ENCODE measurements around the gene NOS3. TPM values are rescaled to one million over a fixed set of nuclear protein-coding genes. Genes with fewer than 3 reads are reported as not detected.
A peak's percentile ranks its signal among the peaks of the same experiment; 100 is the strongest.

The NOS3 gene
- total and polyA plus RNA-seq, 9 of the 15 experiments (the other 6 are each of a cell fraction or from before 2014, with no cell fraction given), result 1.1 to 121 (median 23.6) TPM

DNA sequence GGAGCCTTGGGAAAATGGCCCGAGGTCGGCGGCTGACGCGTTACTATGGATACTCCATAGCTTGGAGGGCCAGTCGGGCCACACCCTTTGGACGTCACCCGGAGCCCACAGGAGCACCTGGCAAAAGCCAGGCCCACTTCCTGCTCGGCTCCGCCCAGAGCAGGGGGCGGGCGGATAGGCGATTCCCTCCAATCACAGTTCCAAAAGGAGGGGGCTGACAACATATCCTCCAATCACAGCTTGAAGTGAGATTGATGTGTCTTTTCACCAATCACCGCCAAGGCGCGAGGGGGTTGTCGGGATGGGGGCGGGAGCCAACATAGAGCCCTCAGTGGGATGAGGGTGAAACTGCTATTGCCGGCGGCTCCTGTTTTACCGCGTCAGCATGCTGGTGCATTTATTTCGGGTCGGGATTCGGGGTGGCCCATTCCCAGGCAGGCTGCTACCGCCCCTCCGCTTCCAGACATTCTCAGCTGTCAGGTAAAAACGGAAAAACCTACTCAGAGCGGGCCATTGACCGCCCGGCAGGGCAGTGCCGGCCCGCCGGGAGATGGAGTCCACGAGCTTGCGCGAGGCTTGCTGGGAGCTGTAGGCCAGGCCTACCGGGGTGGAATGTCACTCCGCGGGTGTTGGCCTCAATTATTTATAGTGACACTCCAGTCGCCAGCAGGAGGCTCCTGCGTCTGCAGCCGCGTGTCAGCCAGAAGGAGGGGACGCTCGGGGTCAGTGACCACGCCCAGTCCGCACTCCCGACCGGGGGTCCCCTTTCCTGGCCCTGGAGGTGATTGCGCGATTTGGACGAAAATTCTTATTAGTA lies 37.5 kb downstream of the NOS3 start, which contains the start of gene ABCB8 (continued):
- TF ChIP-seq JUN (IDR thresholded peaks at IDR 0.05; ENCODE audit: borderline replicate concordance, low read depth, low read length), result peak; percentile 73; the same call in 1 of the 2 replicates
- TF ChIP-seq JUN (CRISPR knock-in tag; IDR thresholded peaks at IDR 0.05; ENCODE audit: borderline replicate concordance), result peak; percentile 10; the same call in 1 of the 2 replicates
- TF ChIP-seq EP300 (IDR thresholded peaks at IDR 0.05; ENCODE audit: low read length), result peak; percentile 50; the same call in 1 of the 2 replicates
- TF ChIP-seq BRCA1 (IDR thresholded peaks at IDR 0.05), result no peak
- TF ChIP-seq BRCA1 (CRISPR knock-in tag; IDR thresholded peaks at IDR 0.05), result no peak
- TF ChIP-seq NEUROD1 (IDR thresholded peaks at IDR 0.05; ENCODE audit: borderline replicate concordance, low read depth, low read length, partially characterized antibody), result peak; percentile 99
- peak; percentile 94 to 99 for TF ChIP-seq TEAD1 (CRISPR knock-in tag; IDR thresholded peaks at IDR 0.05)
- no peak for TF ChIP-seq GTF2F1 (IDR thresholded peaks at IDR 0.05; ENCODE audit: low read depth, low read length)
- TF ChIP-seq FOS (IDR thresholded peaks at IDR 0.05; ENCODE audit: extremely low read depth, insufficient read length), result peak; percentile 100
- peak; percentile 74; the same call in 1 of the 2 replicates for TF ChIP-seq ELF2 (CRISPR knock-in tag; IDR thresholded peaks at IDR 0.05)
- TF ChIP-seq ZBTB1 (CRISPR knock-in tag; IDR thresholded peaks at IDR 0.05; ENCODE audit: borderline replicate concordance, low read depth), result peak; percentile 78; the same call in 1 of the 2 replicates
- TF ChIP-seq, protein P1, sequence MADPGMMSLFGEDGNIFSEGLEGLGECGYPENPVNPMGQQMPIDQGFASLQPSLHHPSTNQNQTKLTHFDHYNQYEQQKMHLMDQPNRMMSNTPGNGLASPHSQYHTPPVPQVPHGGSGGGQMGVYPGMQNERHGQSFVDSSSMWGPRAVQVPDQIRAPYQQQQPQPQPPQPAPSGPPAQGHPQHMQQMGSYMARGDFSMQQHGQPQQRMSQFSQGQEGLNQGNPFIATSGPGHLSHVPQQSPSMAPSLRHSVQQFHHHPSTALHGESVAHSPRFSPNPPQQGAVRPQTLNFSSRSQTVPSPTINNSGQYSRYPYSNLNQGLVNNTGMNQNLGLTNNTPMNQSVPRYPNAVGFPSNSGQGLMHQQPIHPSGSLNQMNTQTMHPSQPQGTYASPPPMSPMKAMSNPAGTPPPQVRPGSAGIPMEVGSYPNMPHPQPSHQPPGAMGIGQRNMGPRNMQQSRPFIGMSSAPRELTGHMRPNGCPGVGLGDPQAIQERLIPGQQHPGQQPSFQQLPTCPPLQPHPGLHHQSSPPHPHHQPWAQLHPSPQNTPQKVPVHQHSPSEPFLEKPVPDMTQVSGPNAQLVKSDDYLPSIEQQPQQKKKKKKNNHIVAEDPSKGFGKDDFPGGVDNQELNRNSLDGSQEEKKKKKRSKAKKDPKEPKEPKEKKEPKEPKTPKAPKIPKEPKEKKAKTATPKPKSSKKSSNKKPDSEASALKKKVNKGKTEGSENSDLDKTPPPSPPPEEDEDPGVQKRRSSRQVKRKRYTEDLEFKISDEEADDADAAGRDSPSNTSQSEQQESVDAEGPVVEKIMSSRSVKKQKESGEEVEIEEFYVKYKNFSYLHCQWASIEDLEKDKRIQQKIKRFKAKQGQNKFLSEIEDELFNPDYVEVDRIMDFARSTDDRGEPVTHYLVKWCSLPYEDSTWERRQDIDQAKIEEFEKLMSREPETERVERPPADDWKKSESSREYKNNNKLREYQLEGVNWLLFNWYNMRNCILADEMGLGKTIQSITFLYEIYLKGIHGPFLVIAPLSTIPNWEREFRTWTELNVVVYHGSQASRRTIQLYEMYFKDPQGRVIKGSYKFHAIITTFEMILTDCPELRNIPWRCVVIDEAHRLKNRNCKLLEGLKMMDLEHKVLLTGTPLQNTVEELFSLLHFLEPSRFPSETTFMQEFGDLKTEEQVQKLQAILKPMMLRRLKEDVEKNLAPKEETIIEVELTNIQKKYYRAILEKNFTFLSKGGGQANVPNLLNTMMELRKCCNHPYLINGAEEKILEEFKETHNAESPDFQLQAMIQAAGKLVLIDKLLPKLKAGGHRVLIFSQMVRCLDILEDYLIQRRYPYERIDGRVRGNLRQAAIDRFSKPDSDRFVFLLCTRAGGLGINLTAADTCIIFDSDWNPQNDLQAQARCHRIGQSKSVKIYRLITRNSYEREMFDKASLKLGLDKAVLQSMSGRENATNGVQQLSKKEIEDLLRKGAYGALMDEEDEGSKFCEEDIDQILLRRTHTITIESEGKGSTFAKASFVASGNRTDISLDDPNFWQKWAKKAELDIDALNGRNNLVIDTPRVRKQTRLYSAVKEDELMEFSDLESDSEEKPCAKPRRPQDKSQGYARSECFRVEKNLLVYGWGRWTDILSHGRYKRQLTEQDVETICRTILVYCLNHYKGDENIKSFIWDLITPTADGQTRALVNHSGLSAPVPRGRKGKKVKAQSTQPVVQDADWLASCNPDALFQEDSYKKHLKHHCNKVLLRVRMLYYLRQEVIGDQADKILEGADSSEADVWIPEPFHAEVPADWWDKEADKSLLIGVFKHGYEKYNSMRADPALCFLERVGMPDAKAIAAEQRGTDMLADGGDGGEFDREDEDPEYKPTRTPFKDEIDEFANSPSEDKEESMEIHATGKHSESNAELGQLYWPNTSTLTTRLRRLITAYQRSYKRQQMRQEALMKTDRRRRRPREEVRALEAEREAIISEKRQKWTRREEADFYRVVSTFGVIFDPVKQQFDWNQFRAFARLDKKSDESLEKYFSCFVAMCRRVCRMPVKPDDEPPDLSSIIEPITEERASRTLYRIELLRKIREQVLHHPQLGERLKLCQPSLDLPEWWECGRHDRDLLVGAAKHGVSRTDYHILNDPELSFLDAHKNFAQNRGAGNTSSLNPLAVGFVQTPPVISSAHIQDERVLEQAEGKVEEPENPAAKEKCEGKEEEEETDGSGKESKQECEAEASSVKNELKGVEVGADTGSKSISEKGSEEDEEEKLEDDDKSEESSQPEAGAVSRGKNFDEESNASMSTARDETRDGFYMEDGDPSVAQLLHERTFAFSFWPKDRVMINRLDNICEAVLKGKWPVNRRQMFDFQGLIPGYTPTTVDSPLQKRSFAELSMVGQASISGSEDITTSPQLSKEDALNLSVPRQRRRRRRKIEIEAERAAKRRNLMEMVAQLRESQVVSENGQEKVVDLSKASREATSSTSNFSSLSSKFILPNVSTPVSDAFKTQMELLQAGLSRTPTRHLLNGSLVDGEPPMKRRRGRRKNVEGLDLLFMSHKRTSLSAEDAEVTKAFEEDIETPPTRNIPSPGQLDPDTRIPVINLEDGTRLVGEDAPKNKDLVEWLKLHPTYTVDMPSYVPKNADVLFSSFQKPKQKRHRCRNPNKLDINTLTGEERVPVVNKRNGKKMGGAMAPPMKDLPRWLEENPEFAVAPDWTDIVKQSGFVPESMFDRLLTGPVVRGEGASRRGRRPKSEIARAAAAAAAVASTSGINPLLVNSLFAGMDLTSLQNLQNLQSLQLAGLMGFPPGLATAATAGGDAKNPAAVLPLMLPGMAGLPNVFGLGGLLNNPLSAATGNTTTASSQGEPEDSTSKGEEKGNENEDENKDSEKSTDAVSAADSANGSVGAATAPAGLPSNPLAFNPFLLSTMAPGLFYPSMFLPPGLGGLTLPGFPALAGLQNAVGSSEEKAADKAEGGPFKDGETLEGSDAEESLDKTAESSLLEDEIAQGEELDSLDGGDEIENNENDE (IDR thresholded peaks at IDR 0.05; ENCODE audit: low read depth, low read length), result no peak
- 0 out of 2 replicates have a peak, but pooled peaks have one; percentile 26 for TF ChIP-seq ATF1 (CRISPR knock-in tag; IDR thresholded peaks at IDR 0.05)
- peak; percentile 96 for TF ChIP-seq ATF1 (tag; IDR thresholded peaks at IDR 0.05)
- peak; percentile 62 for TF ChIP-seq POLR2B (IDR thresholded peaks at IDR 0.05; ENCODE audit: low read depth, partially characterized antibody)
- 0 out of 2 replicates have a peak, but pooled peaks have one; percentile 47 for TF ChIP-seq OTX1 (CRISPR knock-in tag; IDR thresholded peaks at IDR 0.05)

Measured in K562 (cell line).